Stromal cell of bone marrow (primary cell): ENCODE measurements around the gene HINT2.

ENCODE experiments used
- DNase-seq: peaks from one replicate; pipeline ENCODE4 v3.0.0-alpha.2; 2012; ENCODE audit warnings: low read depth

Gene HINT2

DNA sequence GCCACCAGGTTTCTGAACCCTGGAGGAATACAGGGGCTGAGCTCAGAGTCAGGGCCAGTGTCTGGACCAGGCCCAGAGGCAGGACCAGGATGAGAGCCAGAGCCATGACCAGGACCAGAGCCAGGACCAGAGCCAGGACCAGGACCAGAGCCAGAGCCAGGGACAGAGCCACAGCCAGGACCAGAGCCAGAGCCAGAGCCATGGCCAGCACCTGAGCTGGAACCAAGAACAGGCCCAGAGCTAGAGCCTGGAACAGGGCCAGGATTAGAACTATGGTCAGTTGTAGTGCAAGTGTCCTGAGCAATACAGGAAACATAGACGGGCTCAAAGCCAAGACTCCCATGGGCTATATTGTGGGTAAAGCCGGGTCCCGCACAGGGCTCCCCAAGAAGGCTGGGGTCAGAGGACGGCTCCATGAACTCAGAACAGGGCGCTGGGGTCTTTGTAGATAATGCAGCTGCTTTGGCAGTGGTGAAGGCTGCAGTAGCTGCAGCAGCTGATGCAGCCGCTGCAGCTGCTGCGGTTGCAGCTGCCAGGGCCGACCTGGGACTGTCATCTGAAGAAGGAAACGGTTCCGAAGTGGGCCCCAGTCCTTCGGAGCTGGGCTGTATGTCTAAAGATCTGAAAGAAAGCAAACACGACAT lies 3.3 kb downstream of the HINT2 start:
- DNase-seq = no peak

DNA sequence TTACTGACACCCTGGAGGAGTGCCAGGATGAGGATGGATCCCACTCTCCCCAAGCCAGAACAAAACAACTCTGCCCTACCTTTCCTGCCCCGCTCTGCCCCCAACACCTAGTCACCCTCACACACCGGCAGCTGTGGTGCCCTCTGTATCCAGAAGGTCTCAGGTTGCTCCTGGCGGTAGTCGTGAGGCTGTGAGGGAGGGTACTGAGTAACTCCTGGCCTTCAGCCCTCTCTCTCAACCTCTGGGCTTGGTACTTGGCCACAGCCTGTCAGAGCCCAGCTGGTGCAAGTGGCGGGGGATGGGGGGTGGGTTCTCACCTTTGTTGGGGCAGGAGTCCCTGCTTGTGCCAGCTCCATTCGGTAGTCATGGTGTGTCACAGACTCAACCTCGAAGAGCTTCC lies 4.7 kb downstream of the HINT2 start:
- no peak for DNase-seq

DNA sequence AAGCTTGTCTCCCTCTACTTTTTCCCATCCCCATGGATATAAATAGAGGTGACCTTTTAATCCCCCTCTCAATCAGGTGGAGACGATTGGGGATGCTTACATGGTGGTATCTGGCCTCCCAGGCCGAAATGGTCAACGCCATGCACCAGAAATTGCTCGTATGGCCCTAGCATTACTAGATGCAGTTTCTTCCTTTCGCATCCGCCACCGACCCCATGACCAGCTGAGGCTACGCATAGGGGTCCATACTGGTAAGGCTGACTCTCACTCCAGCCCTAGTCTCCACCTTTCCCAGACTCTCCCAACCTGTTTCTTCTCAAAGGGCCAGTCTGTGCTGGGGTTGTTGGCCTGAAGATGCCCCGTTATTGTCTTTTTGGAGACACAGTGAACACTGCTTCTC lies 6.4 kb downstream of the HINT2 start:
- DNase-seq = no peak

DNA sequence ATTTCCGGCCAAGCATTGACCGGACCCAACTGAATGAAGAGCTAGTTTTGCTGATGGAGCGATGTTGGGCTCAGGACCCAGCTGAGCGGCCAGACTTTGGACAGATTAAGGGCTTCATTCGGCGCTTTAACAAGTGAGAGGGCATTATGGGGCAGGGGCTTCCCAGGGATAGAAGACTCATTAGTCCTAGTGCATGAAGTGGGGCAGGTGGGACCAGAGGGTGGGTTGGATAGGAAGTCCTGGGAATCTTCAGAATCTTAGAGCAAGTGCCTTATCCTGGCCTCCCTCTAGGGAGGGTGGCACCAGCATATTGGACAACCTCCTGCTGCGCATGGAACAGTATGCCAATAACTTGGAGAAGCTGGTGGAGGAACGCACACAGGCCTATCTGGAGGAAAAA lies 8.7 kb downstream of the HINT2 start:
- no peak for DNase-seq

DNA sequence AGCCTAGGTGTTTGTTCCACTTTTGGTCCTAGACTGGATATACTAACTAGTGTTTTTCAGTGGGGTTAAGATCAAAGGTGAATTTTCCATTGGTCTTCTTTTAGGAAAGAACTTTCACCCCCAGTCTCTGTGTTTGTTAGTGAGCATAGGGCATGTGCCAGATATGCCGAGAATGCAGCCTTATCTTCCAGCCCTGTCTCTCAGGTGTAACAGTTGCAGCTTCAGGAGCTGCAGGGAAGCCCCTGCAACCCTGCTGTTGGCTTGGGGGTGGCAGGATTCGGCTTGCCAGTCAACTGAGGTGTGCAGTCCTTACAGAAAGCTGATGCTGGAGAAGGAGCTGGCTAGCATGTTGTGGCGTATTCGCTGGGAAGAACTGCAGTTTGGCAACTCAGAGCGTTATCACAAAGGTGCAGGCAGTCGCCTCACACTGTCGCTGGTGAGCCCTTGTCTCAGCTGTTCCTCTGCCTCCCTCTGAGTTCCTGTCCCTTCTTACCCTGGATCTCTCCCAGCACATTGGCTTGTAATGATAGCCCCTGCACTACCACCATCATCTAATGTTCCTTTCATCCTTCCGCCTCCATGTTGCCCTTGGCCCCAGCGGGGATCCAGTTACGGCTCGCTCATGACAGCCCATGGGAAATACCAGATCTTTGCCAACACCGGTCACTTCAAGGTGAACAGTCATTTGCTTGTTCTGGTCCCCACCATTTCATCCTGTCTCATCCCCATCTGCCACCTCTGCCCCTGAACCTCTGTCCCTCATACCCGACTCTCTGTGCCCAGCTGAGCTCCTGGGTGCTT lies 13.3 kb downstream of the HINT2 start:
- DNase-seq = no peak

DNA sequence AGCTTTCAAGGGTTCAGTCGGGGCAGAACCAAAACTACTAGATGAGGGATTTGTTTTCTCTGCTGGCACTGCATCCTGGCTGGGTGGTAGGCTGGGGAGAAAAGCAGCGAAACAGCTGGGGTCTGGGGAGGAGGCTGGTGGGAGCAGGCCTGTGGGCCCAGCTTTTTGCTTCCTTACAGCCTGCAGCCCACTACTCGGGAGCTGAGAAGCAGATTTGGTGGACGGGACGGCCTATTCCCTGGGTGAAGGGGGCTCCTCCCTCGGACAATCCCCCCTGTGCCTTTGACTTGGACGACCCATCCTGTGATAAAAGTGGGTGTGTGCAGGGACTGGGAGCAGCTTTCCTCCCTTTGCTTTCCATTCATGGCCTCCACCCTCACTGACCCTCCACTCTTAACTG lies 14.3 kb downstream of the HINT2 start:
- no peak for DNase-seq

DNA sequence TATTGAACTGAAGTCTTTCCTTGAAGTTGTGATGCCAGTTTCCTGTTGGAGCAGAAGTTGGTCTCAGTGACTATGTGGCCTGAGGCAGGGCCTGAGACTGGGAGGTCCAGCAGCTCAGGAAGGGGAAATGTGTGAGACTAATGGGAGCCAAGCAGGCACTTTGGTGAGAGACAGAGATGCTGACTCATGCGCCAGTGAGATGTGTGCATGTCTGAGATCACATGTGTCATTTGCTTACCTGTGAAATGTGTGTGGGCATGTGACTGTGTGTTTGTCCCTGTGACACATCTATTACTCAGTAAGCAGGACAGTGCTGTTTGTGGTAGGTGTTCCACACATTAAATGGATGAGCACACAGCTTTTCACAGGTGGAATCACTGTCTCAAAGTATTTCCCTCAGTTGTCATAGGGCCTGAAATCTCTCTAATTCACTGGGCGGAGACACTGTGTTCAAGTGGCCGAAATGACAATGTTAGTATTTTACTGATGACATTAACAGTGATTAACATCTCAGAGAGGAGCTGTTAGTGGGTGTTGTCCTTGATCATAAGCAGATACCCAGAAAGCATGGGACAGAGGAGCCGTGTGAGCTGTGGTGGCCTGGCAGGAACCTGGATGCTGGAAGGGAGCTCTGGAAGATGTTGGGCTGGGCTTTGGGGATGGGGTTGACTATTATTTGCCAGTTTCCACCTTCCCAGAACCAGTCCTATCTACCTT lies 16.0 kb downstream of the HINT2 start:
- DNase-seq = no peak

DNA sequence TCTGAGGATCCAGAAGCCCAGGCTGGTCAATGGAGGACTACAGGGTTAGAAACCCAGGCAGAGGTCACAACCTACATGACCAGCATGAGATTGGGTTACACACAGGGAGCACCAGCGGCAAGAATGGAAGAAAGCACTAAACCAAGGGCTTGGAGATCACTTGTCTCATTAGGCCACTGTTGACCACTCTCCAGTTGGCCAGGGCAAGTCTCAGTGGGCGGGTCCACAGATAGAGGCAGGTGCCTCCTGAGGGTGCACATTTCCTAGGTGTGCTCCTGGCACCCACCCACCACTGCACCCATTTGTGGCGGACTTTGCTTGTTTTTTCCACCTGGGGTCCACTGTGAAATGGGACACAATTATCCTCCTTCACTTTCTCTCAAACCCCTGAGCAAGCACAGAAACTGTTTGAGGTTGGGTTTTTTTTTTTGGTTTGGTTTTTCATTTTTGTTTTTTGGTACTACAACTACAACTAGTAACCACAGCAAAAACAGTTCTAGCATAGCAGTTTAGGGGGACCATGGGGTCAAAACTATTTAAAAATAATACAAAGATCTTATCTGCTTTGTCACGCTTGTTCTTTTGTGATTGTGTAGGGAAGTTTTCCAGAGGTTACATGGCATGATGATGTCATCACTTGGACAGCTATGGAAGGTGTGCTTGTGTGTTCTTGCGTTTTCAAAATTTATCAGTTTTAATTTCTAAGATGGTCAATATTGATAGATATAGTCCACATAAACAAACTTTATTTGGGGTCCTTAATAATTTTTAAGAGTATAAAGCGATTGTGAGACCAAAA lies 17.3 kb downstream of the HINT2 start:
- DNase-seq = no peak

DNA sequence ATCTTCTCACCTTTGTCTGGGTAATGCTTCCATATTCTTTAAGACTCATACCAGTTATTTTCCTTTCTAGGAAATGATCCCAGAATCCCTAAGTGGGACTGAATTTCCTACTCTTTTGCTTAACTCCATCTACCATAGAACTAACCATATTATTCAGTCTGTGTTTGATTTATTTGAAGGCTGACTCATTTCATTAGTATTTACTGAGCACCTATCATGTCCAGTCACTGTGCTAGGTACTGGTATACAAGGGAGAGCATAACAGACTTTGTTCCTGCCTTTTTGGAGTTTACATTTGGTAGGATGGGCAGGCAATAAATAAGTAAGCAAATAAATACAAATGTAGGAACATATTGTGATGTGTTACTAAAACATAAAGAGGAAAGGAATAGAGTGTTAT lies 19.1 kb downstream of the HINT2 start:
- no peak for DNase-seq

DNA sequence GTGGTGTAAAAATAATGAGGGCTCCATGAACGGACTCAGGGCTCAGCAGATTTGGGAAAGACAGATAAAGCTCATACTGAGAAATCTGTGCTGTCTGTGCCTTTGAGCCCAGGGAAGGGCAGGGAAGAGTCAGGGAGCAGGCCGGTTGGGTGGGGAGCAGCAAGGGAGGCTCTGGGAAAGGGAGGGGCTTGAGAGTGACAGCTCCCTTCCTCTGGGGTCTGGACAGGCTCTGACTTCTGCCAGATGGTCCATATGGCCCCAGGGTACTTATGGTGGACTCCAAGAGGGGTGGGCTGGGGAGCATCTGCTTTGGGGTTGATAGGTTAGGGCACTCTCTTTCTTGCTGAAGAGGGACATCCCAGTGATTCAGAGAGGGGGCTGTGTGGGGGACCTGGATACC lies 21.4 kb downstream of the HINT2 start:
- DNase-seq = no peak

DNA sequence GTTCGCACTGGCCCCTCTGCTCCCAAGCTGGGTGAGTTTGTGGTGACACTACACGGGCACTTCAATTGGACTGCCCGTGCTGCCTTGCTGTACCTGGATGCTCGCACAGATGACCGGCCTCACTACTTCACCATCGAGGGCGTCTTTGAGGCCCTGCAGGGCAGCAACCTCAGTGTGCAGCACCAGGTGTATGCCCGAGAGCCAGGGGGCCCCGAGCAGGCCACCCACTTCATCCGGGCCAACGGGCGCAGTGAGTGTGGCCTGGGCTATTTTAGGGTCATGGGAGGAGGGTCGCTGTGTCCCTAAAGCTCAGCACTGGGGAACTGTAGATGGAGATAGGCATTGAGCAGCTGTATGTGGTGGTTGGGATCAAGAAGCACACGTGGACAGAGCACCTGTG lies 22.0 kb downstream of the HINT2 start:
- DNase-seq = no peak

DNA sequence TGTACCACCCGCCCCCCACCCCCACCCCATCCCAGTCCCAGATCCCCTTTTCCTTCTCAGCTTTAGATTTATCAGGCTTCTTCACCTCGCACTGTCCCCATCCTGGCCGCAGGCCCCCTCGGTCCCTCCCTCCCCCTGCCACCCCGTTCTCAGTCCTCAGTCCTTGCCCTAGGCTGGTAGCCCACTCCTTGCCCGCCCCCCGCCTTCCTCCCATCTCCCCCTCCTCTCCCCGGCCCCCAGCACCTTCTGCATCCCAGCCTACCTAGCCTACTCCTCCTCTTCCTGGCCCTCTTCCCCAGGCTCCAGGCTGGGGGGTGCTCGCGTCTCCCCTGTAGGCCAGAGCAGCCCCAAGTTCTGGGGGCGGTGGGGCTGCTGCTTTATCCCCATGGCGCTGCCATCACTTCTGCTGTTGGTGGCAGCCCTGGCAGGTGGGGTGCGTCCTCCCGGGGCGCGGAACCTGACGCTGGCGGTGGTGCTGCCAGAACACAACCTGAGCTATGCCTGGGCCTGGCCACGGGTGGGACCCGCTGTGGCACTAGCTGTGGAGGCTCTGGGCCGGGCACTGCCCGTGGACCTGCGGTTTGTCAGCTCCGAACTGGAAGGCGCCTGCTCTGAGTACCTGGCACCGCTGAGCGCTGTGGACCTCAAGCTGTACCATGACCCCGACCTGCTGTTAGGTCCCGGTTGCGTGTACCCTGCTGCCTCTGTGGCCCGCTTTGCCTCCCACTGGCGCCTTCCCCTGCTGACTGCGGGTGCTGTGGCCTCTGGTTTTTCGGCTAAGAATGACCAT lies 22.6 kb downstream of the HINT2 start:
- DNase-seq = no peak

DNA sequence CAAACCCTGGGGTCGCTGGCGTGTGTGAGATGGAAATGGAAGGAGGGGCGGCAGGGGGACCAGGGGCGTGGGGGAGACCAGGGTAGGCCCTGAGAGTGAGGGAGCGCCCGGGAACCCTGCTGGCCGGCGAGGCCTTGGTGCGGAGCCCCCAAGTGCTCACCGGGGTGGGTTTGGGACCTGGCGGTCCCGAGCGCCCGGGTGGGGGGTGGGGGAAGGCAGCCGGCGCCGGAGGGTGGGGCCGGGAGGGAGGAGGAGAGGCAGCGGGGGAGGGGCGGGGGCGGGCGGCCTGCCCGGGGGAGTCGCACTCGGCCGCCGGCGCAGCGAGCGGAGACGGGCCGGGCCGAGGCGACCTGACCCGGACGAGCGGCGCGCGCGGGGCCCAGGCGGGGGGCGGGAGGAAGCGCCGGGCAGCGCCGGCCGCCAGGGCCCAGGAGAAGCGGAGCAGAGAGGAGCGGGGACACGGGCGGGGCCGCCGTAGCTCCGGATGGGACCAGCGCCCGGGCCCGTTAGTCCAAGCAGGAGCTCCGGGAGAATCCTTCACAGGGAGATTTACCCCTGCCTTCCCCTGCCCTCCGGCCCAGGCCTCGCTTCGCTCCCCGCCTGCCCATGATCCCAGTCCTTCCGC lies 23.4 kb downstream of the HINT2 start, which contains the start of gene NPR2:
Gene NPR2, plus strand, starts transcription at position 295 of the 625 bp plus-strand sequence. CDS start 818 bp downstream, outside the sequence.
- no peak for DNase-seq

DNA sequence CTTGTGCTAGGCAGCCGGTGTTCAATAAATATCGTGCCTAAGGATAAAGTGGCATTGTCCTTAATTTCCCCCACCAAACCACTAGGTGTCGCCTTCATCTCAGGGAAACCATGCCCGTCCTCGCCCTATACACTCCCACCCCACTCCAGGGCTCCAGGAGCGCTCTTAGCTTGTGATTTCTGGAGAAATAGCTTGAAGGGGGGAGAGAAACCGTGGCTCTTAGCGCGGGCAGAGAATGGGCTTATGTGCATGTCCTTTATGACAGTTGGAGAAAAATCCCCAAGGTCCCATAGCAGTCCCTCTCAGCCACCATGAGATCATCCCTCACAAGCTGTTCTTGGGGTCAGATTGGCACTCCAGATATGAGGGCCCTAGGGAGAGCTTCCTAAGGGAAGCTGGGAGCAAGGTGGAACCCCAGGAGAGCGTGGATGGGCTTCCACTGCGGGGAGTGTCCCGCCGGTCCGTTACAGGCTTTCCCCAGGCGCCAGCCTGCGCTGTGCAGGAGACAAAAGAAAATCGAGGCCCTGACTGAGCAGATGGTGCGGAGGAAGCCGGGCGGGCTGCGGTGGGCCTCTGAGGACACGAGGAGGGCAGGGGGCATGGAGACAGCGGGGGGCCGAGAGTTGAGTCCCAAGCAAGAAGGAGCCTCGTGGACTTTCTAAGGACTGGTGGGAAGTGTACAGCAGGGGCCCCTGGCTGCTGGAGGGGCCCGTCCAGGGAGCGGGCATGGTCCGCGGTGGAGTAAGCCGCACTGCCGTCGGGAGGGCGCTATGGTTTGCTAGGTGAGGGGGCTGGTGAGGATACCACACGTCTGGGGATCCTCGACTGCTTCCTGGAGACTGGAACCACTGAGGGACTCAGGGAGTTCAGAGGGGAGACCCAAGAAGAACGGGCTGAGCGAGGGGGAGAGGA lies 24.2 kb downstream of the HINT2 start:
- DNase-seq = peak; percentile 69

DNA sequence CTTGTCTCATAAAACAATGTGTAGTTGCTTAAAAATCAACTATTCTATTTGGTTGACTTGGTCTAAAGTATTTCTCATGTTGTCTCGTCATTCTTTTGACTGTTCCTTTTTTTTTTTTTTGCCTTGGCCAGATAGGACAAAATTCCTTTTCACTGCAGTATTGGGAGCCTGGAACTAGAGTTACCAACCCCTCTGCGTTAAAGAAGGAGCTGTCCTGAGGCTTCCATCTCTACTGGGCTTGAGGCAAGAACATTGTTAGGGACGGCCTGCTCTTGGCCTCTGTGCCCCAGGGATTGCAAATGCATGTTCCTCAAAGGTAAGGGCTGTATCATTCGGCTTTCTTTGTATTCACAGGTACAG lies 24.8 kb downstream of the HINT2 start:
- no peak for DNase-seq

DNA sequence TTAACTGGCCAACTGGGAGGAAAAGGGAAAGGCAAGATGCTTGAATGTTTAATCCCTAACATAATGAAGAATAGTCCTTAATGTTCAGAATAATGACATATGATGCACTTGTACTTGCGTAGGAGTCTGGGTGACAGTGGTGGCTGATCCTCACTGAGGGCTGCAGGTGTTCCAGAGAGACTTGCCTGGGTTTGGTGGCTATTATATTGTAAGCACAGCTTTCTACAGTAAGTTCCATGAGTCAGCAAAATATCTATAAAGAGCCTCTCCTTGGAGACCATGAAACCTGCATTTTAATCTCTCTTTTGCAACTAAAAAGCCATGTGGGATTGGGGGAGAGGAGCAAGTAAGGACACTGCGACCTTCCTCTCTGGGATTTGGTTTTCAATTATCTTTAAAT lies 25.3 kb downstream of the HINT2 start:
- no peak for DNase-seq

DNA sequence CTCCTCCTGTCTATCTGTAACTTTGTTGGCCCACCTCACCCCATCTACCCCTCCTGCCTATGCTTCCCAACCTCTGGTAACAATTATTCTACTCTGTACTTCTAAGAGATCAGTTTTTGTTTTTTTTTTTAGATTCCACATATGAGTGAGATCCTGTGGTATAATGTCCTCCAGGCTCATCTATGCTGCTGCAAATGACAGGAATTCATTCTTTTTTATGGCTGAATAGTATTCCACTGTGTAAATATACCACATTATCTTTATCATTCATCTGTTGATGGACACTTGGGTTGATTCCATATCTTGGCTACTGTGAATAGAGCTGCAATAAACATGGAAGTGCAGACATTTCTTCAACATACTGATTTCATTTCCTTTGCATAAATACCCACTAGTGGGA lies 31.4 kb downstream of the HINT2 start:
- no peak for DNase-seq

DNA sequence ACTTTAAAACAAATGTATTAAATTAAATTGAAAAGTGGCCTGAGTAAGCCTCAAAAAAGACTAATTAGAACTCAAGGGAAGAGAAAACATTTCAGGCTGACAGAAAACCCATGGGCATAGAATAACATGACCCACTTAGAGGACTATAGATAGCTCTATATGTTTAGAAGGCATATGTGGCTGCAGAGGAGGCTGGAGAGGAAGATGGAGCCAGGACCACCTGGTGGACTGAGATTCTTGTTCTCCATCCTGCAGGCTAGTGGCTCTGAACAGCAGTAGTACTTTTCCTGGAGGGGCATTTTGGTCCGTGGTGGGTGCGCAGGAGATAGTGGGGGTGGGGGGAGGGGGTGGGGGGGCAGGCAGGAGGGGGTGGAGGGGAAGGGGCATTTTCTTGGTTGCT lies 33.8 kb downstream of the HINT2 start:
- DNase-seq = no peak

DNA sequence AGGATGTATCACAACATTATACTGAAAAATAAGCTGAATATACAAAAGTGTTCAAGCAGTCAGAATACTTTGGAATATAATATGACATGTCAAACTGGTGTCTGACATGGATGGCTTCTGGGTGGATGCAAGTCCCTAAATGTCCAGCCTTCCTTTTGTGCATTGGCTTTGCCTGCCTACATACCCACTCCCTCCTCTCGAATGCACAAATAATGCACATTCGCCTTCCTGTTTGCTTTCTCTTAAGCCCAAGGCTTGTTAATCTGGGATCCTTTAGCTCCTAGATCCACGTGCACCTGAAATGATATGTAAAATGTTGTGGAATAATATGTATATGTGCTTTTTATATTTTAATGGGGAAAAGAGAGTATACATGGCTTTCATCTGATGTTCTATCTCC lies 36.3 kb downstream of the HINT2 start:
- no peak for DNase-seq

DNA sequence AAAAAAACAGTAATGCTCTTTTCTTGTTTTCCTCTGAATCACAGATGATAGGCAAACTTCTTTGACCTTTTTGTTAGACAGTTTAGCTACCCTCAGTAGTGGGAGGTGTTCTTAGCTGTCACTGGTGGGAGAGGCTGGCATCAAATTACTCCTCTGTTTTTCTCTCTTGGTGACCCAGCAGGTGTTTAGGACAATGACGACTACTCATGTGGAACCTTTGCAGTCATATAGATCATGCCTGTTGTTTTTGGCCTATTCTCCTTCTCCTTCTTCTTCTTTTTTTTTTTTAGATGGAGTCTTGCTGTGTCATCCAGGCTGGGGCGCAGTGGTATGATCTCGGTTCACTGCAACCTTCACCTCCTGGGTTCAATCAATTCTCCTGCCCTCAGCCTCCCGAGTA lies 38.8 kb downstream of the HINT2 start:
- DNase-seq = no peak
